DND-41 (cell line): ENCODE measurements around the gene POU6F2.

ENCODE experiments used
- ATAC-seq: fragments of 200-7000 bp; cut with Tn5 transposase; 3 replicates; pipeline ENCODE4 v1.9.1; 2021; ENCODE audit warnings: low read depth; ENCODE audit not compliant: insufficient read depth
- DNase-seq: peaks from one replicate; pipeline ENCODE4 v3.0.0-alpha.2; 2020
- H2AFZ ChIP-seq: 2 replicates; pipeline ENCODE4 v1.6.0; 2012; ENCODE audit warnings: low read depth, low read length
- H3K27ac ChIP-seq: 2 replicates; pipeline ENCODE4 v1.5.1; 2012; ENCODE audit warnings: low read length, inconsistent platforms
- H3K27me3 ChIP-seq: fragments of 200-600 bp; sonication (generic); 2 replicates; pipeline ENCODE4 v1.6.0; 2012; ENCODE audit warnings: low read length, mild to moderate bottlenecking, inconsistent platforms; ENCODE audit not compliant: insufficient read depth, poor library complexity
- H3K36me3 ChIP-seq: 2 replicates; pipeline ENCODE4 v1.5.1; 2012; ENCODE audit warnings: low read length, inconsistent platforms; ENCODE audit not compliant: insufficient read depth
- H3K4me1 ChIP-seq: 2 replicates; pipeline ENCODE4 v1.5.1; 2012; ENCODE audit warnings: mild to moderate bottlenecking, low read length; ENCODE audit not compliant: insufficient read depth
- H3K4me2 ChIP-seq: 2 replicates; pipeline ENCODE4 v1.6.0; 2012; ENCODE audit warnings: mild to moderate bottlenecking, moderate library complexity, low read length, inconsistent platforms; ENCODE audit not compliant: insufficient read depth
- H3K4me3 ChIP-seq, 2 experiments: fragments of 200-600 bp in 1 of 2; shearing (Covaris generic) in 1 of 2; 2 replicates each; pipeline ENCODE4 v1.5.1; 2012 to 2016; ENCODE audit warnings: inconsistent platforms in 2 of 2, low read length in 2 of 2, mild to moderate bottlenecking in 2 of 2, low read depth in 1 of 2, moderate library complexity in 1 of 2
- H3K79me2 ChIP-seq: 2 replicates; pipeline ENCODE4 v1.6.0; 2012; ENCODE audit warnings: low read length, inconsistent platforms; ENCODE audit not compliant: insufficient read depth
- H3K9ac ChIP-seq: 2 replicates; pipeline ENCODE4 v1.6.0; 2012; ENCODE audit warnings: low read depth, mild to moderate bottlenecking, inconsistent platforms, low read length, moderate library complexity
- H3K9me3 ChIP-seq: 2 replicates; pipeline ENCODE4 v1.5.1; 2012; ENCODE audit warnings: low read length, moderate library complexity, mild to moderate bottlenecking, inconsistent platforms; ENCODE audit not compliant: insufficient read depth, severe bottlenecking
- H4K20me1 ChIP-seq: 2 replicates; pipeline ENCODE4 v1.6.0; 2012; ENCODE audit warnings: low read length; ENCODE audit not compliant: insufficient read depth
- EZH2 ChIP-seq: IDR thresholded peaks from 3 replicates; pipeline ENCODE4 v1.6.1; 2012; ENCODE audit warnings: borderline replicate concordance, low read depth, mild to moderate bottlenecking, moderate library complexity, low read length, inconsistent platforms; ENCODE audit not compliant: severe bottlenecking
- TF ChIP-seq, protein P1 (sequence below): IDR thresholded peaks from 2 replicates; pipeline ENCODE4 v1.5.1; 2012; ENCODE audit warnings: borderline replicate concordance, low read length, moderate library complexity, mild to moderate bottlenecking; ENCODE audit not compliant: poor library complexity, severe bottlenecking; ENCODE audit errors: extremely low read depth

The POU6F2 gene

DNA sequence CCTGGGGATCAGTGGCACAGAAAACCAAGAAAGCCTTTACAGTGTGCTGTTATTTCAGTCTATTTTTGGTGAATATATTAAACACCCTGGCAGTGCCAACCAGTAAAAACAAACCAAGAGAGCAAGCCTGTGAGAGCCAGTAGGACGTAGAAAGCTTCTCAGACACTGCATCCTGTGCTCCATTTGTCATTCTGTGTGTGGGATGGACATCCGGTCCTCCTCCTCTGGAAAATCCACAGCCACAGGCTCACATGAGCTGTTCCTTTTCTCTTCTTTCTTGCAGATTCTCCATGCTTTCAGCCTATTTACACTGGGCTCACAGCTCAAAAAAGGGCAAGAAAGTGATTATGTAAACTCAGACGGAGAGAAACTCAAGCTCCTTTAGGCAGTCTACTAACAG is 468.8 kb downstream of the POU6F2 start:
- DNase-seq (no peak), ATAC-seq (no peak)
- no peaks in the 10 kb centered on the region for H3K9me3 ChIP-seq
- no peak overlapping the region for H3K4me2 ChIP-seq
- H3K4me1 ChIP-seq = no peaks in the 10 kb centered on the region
- H3K4me3 ChIP-seq = no peak overlapping the region
- H3K27ac ChIP-seq = no peak overlapping the region
- no peaks in the 10 kb centered on the region for H3K79me2 ChIP-seq
- TF ChIP-seq, protein P1, sequence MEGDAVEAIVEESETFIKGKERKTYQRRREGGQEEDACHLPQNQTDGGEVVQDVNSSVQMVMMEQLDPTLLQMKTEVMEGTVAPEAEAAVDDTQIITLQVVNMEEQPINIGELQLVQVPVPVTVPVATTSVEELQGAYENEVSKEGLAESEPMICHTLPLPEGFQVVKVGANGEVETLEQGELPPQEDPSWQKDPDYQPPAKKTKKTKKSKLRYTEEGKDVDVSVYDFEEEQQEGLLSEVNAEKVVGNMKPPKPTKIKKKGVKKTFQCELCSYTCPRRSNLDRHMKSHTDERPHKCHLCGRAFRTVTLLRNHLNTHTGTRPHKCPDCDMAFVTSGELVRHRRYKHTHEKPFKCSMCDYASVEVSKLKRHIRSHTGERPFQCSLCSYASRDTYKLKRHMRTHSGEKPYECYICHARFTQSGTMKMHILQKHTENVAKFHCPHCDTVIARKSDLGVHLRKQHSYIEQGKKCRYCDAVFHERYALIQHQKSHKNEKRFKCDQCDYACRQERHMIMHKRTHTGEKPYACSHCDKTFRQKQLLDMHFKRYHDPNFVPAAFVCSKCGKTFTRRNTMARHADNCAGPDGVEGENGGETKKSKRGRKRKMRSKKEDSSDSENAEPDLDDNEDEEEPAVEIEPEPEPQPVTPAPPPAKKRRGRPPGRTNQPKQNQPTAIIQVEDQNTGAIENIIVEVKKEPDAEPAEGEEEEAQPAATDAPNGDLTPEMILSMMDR = no peak
- TF ChIP-seq EZH2 = no peak
- H4K20me1 ChIP-seq = no peaks in the 10 kb centered on the region
- no peaks in the 10 kb centered on the region for H3K36me3 ChIP-seq
- peaks cover 11% of the 10 kb centered on the region for H3K27me3 ChIP-seq
- no peak overlapping the region for H2AFZ ChIP-seq
- H3K9ac ChIP-seq = no peak overlapping the region

DNA sequence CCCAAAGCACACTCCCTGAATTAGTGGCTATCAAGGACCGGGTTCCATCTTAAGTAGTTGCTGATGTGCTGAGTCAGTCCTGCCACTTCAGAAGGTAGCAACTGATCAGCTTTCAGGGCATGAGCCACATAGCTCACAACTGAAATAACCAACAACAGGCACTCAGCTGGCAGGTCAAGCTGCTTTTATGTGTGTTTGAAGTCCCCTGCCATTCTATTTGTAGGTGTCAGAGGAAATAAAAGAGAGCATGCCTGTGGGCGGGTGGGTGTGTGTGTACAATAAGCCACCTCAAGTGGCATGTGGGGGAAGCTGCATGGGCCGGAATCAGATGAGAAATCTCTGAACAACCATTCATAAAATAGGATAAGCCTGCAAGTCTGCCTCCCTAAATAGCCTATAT is 474.2 kb downstream of the POU6F2 start:
- Histone ChIP-seq H2AFZ (no peak overlapping the region), H3K4me3 (no peak overlapping the region), H3K27ac (no peak overlapping the region), H3K9ac (no peak overlapping the region), H3K79me2 (no peaks in the 10 kb centered on the region), H3K36me3 (no peaks in the 10 kb centered on the region), H4K20me1 (no peaks in the 10 kb centered on the region), H3K4me1 (peaks cover 4% of the 10 kb centered on the region; the same call in 1 of the 2 replicates), H3K4me2 (no peak overlapping the region), H3K27me3 (peaks cover 6% of the 10 kb centered on the region), H3K9me3 (no peaks in the 10 kb centered on the region)
- DNase-seq (no peak), ATAC-seq (no peak)
- no peak for TF ChIP-seq EZH2
- TF ChIP-seq, protein P1 = no peak

DNA sequence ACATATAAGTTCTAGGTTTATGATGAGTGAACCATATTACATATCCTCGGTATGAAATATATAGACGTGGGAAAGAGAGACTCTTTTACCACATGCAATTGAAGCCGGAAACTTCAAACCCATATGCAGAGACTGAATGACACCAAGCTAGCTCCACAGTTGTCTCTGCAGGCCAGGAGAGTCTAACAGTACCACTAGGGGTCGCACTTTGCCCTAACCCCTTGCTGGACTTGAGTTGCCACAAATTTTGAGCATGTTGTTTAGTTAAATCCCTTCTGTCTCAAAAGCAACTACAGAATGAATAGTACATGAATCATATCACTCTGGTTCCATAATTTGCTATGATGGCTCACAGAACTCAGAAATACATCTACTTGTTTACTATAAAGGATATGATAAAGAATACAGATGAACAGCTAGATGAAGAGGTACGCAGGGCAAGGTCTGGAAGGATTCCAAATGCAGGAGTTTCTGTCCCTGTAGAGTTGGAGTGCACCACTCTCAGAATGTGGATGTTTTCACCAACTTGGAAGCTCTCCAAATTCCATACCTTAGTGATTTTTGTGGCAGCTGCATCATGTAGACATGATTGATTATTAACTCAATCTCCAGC is 476.1 kb downstream of the POU6F2 start:
- Histone ChIP-seq H3K4me3 (no peak overlapping the region), H3K4me1 (peaks cover 4% of the 10 kb centered on the region; the same call in 1 of the 2 replicates), H3K27ac (no peak overlapping the region), H4K20me1 (no peaks in the 10 kb centered on the region), H3K4me2 (no peak overlapping the region), H3K79me2 (no peaks in the 10 kb centered on the region), H3K36me3 (no peaks in the 10 kb centered on the region), H2AFZ (no peak overlapping the region), H3K27me3 (peaks cover 3% of the 10 kb centered on the region), H3K9ac (no peak overlapping the region), H3K9me3 (no peaks in the 10 kb centered on the region)
- TF ChIP-seq, protein P1 = peak; percentile 90
- no peak for TF ChIP-seq EZH2
- DNase-seq = peak; percentile 66
- ATAC-seq = peak; percentile 95
